CD4-positive, alpha-beta T cell treated with Interleukin-4 for 1 hour (primary cell): ENCODE results near the gene DUOX1.

ENCODE experiments used
- DNase-seq, 2 donors: peaks; one replicate each; pipeline ENCODE4 v3.0.0-alpha.2; 2020 to 2022

DUOX1 gene

GRCh38 chr15:45106002-45106790, 23.6 kb upstream of the DUOX1 start:
- DNase-seq, result no peak

GRCh38 chr15:45107941-45108630, 21.7 kb upstream of the DUOX1 start:
- DNase-seq, result no peak

- no peak for DNase-seq
Observed at GRCh38 chr15:45110256-45110820, 19.5 kb upstream of the DUOX1 start.

DNA sequence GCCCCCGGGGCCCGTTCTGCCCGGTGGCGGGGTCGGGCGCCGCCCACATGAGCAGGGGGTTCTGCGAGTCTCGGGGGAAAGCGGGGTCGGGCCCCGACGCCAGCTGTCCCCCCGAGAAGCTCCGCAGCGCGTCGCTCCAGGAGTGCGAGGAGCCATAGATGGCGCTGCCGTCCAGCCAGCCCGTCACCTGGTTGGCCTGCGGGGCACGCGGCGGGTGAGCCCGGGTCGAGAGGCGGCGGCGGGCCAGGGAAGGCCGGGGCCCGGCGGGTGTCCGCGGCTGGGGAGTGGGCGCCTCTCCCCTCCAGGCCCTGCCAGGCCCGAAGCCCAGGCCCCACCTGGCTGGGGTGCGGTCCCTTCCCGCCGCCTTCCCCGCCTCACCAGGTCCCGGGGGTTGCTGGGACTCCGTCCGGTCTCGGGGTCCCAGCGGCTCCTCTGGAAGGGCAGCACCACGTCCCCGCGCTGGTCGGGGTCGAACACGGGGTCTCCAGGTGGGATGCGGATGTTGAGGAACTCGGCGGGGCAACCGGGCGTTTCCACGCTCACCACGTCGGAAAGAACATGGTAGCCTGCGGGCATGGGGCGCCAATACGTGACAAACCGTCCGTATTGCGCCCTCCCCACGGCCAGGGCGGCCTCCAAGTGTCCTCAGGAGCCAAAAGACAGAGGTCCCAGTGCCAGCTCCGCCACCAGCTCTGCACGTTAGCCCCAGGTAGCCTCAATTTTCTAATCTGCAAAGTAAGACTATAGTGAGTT, 18.2 kb upstream of the DUOX1 start:
- no peak for DNase-seq

- no peak for DNase-seq
Observed at GRCh38 chr15:45112143-45112590, 17.6 kb upstream of the DUOX1 start.

DNA sequence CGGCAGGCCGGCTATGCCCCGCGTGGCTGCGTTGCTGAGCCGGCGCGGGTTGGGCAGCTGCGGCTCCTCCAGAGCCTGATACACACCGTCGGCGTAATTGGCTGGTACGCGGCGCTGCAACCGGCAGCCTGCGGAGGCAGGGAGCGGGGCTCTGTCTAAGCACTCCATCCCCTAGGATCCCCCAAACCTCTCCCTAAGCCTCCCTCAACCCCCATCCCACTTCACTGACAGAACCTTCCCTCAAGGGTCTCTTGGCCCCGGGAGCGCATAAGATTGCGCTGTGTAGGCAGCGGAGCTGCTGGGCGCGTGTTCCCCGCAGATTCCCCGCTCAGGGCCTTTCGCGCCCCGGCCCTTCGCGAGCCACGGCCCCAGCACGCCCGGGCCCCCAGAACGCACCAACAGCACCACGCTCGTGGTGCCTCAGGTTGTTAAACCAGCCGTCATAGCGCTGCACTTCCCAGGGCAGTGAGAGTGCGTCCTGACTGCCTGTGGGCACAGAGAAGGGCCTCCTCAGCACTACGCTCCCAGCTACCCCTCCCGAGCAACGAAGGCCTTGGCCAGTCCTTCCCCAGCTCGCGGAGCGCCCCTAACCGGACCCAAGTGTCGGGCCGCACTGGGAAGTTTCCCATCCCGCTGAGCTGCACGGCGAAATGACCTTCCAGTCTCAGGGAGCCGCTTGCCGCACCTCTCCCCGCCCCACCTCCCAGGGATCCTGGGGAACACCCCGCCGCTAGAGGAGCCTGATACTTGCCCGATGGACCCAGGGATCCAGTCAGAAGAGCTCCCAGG, 17.0 kb upstream of the DUOX1 start:
- no peak for DNase-seq

DNA sequence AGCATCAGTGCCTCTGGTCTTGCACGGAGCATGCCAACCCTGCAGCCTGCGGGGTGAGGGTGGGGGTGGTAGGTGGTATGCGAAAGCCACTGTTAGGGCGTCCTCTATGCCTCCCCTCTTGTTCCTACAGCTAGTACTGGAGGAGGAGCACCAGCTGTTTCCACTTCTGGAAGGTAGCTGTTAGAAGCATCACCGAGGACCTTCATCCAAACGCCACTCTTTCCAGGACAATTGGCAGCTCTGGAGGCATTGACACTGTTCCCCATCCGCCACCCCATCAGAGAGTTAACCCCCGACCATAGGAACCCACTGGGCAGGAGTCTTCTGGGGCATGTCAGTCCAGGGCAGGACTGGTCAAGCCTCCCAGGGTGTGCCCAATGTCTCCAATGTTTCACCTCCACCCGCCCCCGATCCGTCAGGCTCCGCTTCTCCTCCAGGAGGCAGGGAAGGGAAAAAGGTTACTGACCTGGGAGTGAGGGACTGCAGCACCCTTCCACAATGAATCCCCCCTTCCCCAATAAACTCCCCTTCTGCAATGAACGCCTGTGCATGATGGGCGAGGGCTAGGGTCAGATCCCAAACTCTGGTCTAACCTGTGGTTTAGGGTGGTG, 16.3 kb upstream of the DUOX1 start:
- no peak for DNase-seq

- no peak for DNase-seq
Observed at GRCh38 chr15:45114076-45114750, 15.6 kb upstream of the DUOX1 start, which contains the start of the genes DUOX2 and DUOXA2. TSS of gene DUOX2 (minus strand) at chr15:45114172. CDS start at chr15:45113411, 761 bp downstream. TSS of gene DUOXA2 (plus strand) at chr15:45114326. CDS start at chr15:45114606, 280 bp downstream.

GRCh38 chr15:45114751-45115085, 15.1 kb upstream of the DUOX1 start:
- DNase-seq, result no peak

- DNase-seq, result no peak
Observed at GRCh38 chr15:45115312-45115820, 14.4 kb upstream of the DUOX1 start.

GRCh38 chr15:45116006-45116481, 13.8 kb upstream of the DUOX1 start:
- no peak for DNase-seq

- DNase-seq, result no peak
Observed at GRCh38 chr15:45116482-45117307, 13.1 kb upstream of the DUOX1 start.

DNA sequence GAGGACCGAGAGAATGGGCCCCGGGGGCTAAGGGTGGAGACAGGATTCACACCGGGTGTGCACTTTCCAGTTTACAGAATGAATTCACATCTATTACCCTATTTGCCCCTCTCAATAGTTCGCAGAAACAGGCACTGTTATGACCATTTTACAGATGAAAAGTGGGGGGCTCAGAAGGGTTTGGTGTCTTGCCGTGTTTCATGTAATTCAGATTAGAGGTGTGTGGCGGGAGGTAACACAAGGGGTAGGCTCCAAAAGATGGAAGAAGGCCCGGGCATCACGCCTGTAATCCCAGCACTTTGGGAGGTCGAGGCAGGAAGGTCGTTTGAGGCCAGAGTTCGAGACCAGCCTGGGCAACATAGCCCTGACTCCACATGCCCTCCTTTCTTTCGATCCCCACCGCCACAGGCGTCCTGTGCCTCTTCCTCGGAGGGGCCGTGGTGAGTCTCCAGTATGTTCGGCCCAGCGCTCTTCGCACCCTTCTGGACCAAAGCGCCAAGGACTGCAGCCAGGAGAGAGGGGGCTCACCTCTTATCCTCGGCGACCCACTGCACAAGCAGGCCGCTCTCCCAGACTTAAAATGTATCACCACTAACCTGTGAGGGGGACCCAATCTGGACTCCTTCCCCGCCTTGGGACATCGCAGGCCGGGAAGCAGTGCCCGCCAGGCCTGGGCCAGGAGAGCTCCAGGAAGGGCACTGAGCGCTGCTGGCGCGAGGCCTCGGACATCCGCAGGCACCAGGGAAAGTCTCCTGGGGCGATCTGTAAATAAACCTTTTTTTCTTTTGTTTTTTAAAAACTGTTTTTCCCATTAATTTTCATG, 12.3 kb upstream of the DUOX1 start:
- no peak for DNase-seq

DNA sequence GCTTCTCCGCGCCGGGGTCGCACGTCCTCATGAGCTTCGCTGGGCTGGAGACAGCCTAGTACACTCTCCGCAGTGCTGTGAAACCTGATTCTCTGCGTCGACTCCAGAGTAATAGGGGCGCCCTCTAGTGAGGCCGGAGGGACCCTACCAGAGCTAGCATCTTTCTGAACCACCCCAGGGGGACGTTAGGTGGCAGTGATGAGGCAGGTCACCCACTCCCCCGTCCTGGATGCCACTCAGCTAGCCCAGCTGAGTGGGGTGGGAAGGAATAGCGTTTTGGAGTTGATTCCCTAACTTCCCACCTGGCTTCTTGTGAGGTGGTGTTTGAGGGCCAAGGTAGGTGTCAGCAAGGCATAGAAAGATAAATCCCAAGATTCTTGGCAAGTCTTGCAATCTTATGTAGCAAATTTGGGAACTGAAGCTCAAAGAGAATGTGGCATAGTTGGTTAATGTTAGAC, 11.6 kb upstream of the DUOX1 start:
- DNase-seq, result peak; percentile 85 to 87

GRCh38 chr15:45118996-45119395, 10.8 kb upstream of the DUOX1 start:
- DNase-seq, result no peak

- DNase-seq, result no peak
Observed at GRCh38 chr15:45120081-45120972, 9.5 kb upstream of the DUOX1 start.

- no peak for DNase-seq
Observed at GRCh38 chr15:45121020-45121419, 8.8 kb upstream of the DUOX1 start.
